LNCaP clone FGC (cell line): Measurements from ENCODE around the gene MEIS1.
"Not testable (repeated sequence)": the region's sequence is repeated elsewhere in the genome, so short reads cannot be mapped to it uniquely, and the experiment has no call there.

Experiments
- DNase-seq: peaks from one replicate; pipeline ENCODE4 v3.0.0-alpha.2; 2011; ENCODE audit warnings: low read depth
- H3K4me3 ChIP-seq: 2 replicates; pipeline ENCODE4 v1.5.1; 2011; ENCODE audit warnings: mild to moderate bottlenecking, low read depth, low read length, control low read depth
- TF ChIP-seq, protein P1 (sequence below): IDR thresholded peaks from 2 replicates; pipeline ENCODE4 v1.5.1; 2012; ENCODE audit warnings: mild to moderate bottlenecking; ENCODE audit not compliant: control insufficient read depth, insufficient read depth; ENCODE audit errors: extremely low read depth

The MEIS1 gene

DNA sequence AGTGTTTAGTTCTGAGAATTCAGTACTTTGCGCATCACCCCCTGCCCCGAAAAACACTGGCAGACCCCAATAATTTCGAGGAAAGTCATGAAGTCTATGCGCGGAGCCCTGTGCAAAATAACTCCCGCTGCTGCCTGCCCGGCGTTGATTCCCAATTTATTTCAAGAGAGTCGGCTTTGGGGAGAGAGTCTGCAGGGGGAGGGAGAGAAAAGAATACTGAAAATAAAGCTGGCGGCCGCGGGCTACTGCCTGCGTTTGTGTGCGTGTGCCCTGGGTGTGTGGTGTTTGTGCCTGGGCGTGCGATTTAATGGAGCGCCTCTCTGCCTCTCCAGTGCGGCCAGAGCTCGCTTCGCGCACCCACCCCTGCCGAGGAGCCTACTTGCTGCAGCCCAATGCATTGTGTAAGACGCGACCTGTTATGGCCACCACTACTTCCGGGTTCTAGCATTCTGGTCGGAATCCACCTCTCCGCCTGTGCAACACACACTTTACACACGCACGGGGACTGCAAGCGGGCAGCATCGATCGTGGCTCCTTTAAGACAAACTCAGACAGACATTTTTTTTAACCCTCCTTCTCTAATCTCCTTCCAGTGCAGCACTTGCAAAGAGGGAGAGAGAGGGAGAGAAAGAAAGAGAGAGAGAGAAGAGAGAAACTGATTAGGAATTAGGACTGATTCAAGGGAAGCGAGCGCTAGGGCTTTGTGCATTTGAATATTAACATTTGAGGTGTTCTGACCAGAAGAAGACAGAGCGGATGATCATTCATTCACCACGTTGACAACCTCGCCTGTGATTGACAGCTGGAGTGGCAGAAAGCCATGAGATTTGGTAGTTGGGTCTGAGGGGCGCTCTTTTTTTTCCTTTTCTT is at the start of gene MEIS1:
Gene MEIS1 (plus strand): TSS at position 447 of the 870 bp plus-strand sequence. CDS start 732 bp downstream, outside the sequence.
- TF ChIP-seq, protein P1, sequence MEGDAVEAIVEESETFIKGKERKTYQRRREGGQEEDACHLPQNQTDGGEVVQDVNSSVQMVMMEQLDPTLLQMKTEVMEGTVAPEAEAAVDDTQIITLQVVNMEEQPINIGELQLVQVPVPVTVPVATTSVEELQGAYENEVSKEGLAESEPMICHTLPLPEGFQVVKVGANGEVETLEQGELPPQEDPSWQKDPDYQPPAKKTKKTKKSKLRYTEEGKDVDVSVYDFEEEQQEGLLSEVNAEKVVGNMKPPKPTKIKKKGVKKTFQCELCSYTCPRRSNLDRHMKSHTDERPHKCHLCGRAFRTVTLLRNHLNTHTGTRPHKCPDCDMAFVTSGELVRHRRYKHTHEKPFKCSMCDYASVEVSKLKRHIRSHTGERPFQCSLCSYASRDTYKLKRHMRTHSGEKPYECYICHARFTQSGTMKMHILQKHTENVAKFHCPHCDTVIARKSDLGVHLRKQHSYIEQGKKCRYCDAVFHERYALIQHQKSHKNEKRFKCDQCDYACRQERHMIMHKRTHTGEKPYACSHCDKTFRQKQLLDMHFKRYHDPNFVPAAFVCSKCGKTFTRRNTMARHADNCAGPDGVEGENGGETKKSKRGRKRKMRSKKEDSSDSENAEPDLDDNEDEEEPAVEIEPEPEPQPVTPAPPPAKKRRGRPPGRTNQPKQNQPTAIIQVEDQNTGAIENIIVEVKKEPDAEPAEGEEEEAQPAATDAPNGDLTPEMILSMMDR = no peak
- no peak for DNase-seq
- peak within 1 kb of the TSS; percentile 62 for H3K4me3 ChIP-seq

GRCh38 chr2:66387016-66387753 is 47.7 kb upstream of the MEIS1 start:
- H3K4me3 ChIP-seq = no peak overlapping the region
- TF ChIP-seq, protein P1 = no peak
- DNase-seq = no peak

GRCh38 chr2:66389651-66390131 is 45.2 kb upstream of the MEIS1 start:
- no peak for DNase-seq
- no peak overlapping the region for H3K4me3 ChIP-seq
- TF ChIP-seq, protein P1 = no peak

GRCh38 chr2:66390152-66390551 is 44.8 kb upstream of the MEIS1 start:
- TF ChIP-seq, protein P1 = no peak
- DNase-seq = no peak
- no peak overlapping the region for H3K4me3 ChIP-seq

DNA sequence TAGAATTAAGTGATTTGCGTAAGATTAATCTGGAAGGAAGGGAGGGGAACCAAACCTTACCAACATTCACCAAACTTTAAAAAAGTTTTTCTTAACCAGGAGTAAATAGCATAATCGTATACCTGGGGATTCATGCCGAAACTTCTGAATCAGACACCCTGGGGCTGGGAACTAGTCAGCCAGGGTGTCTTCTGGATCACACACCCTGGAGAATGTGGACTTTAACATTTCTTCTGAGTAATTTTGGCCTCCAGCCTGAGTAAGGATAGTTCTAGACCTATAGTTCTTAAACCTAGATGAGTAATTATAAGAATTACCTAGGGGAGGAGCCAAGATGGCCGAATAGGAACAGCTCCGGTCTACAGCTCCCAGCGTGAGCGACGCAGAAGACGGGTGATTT is 44.1 kb upstream of the MEIS1 start:
- DNase-seq = no peak
- H3K4me3 ChIP-seq = no peak overlapping the region
- TF ChIP-seq, protein P1 = no peak

GRCh38 chr2:66391240-66391639 is 43.7 kb upstream of the MEIS1 start:
- not testable (repeated sequence) for H3K4me3 ChIP-seq, DNase-seq

DNA sequence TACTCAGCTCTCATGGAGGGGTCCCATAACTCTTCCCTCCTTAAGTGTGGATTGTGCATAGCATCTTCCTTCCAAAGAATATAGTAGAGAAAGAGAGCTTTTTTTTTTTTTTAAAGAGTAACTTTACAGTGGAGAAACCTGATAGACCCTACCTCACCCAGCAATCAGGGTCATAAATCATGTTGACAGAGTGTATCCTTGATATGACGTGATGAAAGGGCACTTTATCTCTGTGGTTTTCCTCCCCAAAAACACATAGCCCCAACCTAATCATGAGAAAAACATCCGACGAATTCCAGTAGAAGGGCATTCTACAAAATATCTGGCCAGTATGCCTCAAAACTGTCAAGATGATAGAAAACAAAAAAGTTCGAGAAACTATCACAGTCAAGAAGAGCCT is 29.5 kb upstream of the MEIS1 start:
- TF ChIP-seq, protein P1 = no peak
- no peak for DNase-seq
- no peak overlapping the region for H3K4me3 ChIP-seq
